ENCODE data around the gene TYMP.

- no peak for TF ChIP-seq CTCF (IDR thresholded peaks at IDR 0.05; ENCODE audit: low read length)
- TF ChIP-seq EZH2phosphoT487 (IDR thresholded peaks at IDR 0.05; ENCODE audit: low read length) = no peak
- no peak for TF ChIP-seq EZH2 (optimal IDR thresholded peaks at IDR 0.05; ENCODE audit: low read depth, low read length)
Measured at GRCh38 chr22:50529897-50530579, at the start of gene TYMP.
